ENCODE data around the gene CRP.
"Not testable (repeated sequence)": the region's sequence is repeated elsewhere in the genome, so short reads cannot be mapped to it uniquely, and the experiment has no call there.

The CRP gene

GRCh38 chr1:159714529-159714928 is at the start of gene CRP:
Gene CRP (minus strand): TSS chr1:159714589. CDS start chr1:159714485, 104 bp downstream.
- in situ Hi-C loops (cut with MboI; ENCODE audit: low sequenced_read_pairs), result no loop called here

- in situ Hi-C loops (cut with MboI; ENCODE audit: low sequenced_read_pairs), result no loop called here
Measured at GRCh38 chr1:159763686-159764085, 49.3 kb upstream of the CRP start.

- in situ Hi-C loops (cut with MboI; ENCODE audit: low sequenced_read_pairs), result no loop called here
Measured at GRCh38 chr1:159756397-159756796, 42.0 kb upstream of the CRP start.

- in situ Hi-C loops (cut with MboI; ENCODE audit: low sequenced_read_pairs), result no loop called here
Measured at GRCh38 chr1:159755451-159756007, 41.1 kb upstream of the CRP start.

GRCh38 chr1:159753386-159753785 is 39.0 kb upstream of the CRP start:
- in situ Hi-C loops (cut with MboI; ENCODE audit: low sequenced_read_pairs), result no loop called here

- in situ Hi-C loops (cut with MboI; ENCODE audit: low sequenced_read_pairs), result no loop called here
Measured at GRCh38 chr1:159752135-159752580, 37.8 kb upstream of the CRP start.

- in situ Hi-C loops (cut with MboI; ENCODE audit: low sequenced_read_pairs), result no loop called here
Measured at GRCh38 chr1:159751031-159751430, 36.6 kb upstream of the CRP start.

GRCh38 chr1:159750621-159751020 is 36.2 kb upstream of the CRP start:
- in situ Hi-C loops (cut with MboI; ENCODE audit: low sequenced_read_pairs), result no loop called here

GRCh38 chr1:159749630-159750029 is 35.2 kb upstream of the CRP start:
- in situ Hi-C loops (cut with MboI; ENCODE audit: low sequenced_read_pairs), result no loop called here

- in situ Hi-C loops (cut with MboI; ENCODE audit: low sequenced_read_pairs), result no loop called here
Measured at GRCh38 chr1:159748370-159748769, 34.0 kb upstream of the CRP start.

GRCh38 chr1:159746666-159747065 is 32.3 kb upstream of the CRP start:
- in situ Hi-C loops (cut with MboI; ENCODE audit: low sequenced_read_pairs), result no loop called here

GRCh38 chr1:159743651-159744410 is 29.4 kb upstream of the CRP start:
- in situ Hi-C loops (cut with MboI; ENCODE audit: low sequenced_read_pairs), result no loop called here

GRCh38 chr1:159737238-159737916 is 23.0 kb upstream of the CRP start:
- in situ Hi-C loops (cut with MboI; ENCODE audit: low sequenced_read_pairs), result no loop called here

- in situ Hi-C loops (cut with MboI; ENCODE audit: low sequenced_read_pairs), result not testable (repeated sequence)
Measured at GRCh38 chr1:159723188-159723587, 8.8 kb upstream of the CRP start.

GRCh38 chr1:159719990-159720389 is 5.6 kb upstream of the CRP start:
- in situ Hi-C loops (cut with MboI; ENCODE audit: low sequenced_read_pairs), result no loop called here

GRCh38 chr1:159715855-159716254 is 1.5 kb upstream of the CRP start:
- in situ Hi-C loops (cut with MboI; ENCODE audit: low sequenced_read_pairs), result no loop called here

- in situ Hi-C loops (cut with MboI; ENCODE audit: low sequenced_read_pairs), result no loop called here
Measured at GRCh38 chr1:159712080-159712479, 2.3 kb downstream of the CRP start.

- in situ Hi-C loops (cut with MboI; ENCODE audit: low sequenced_read_pairs), result no loop called here
Measured at GRCh38 chr1:159707472-159708260, 6.7 kb downstream of the CRP start.

GRCh38 chr1:159705904-159706256 is 8.5 kb downstream of the CRP start:
- in situ Hi-C loops (cut with MboI; ENCODE audit: low sequenced_read_pairs), result no loop called here

- in situ Hi-C loops (cut with MboI; ENCODE audit: low sequenced_read_pairs), result no loop called here
Measured at GRCh38 chr1:159705251-159705903, 9.0 kb downstream of the CRP start.

GRCh38 chr1:159704481-159704880 is 9.9 kb downstream of the CRP start:
- in situ Hi-C loops (cut with MboI; ENCODE audit: low sequenced_read_pairs), result no loop called here

Measured in HL-60/S4 treated with phorbol 12-myristate 13-acetate at 8.2 ng/mL for 4 days and 3 days (cell line).